Measurements from ENCODE around the gene BAZ1B. TPM values are rescaled to one million over a fixed set of nuclear protein-coding genes. Genes with fewer than 3 reads are reported as not detected.

The BAZ1B gene
- total and polyA plus RNA-seq, 4 donors = 8.6 to 31.3 (median 21.5) TPM

DNA sequence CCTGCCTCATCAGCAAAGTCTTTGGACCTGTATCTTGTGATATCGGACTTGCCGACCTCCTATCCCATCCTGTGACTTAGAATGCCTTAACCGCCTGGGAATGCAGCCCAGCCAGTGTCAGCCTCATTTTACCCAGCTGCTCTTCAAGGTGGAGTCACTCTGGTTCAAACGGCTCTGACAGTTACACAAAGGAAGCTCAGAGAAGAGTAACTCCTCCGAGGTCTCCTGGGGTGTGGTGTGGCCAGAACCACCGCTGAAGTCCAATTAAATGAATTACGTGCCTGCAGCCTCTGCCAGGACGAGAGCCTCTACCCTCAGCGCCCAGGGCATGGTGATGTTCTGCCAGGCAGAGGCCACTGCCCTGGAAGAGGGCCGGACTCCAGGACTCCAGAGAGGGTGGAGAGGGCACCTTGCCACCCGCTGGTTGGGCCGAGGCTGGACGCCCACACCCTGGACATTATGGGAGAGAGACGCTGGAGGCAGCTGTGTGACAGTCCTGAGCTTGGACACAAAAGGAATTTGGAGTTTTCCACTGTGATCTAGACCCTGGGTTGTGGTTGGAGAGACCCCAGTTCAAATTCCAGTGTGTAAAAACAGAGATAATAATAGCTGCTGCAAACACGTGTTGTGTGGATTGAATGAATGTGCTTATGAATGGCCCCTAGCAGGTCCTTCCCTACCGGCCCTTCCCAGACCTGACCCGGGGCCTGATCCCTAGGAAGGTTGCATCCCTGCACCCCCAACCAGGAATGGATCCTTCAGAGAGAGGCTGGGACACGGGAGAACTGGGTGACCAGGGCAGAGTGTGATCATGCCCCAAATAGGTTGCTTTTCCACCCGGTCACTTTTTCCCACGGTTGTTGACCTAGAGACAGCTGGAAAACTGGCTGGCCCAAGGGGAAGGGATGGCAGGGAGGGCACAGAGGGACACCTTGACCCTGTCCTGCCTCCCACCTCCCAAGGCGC, 126.3 kb downstream of the BAZ1B start:
- H3K9me3 ChIP-seq (ENCODE audit: control insufficient read depth in 4 of 4, low read length in 3 of 4) = peaks cover 0 to 2% (median 0%) of the 10 kb centered on the region in 4 donors
- TF ChIP-seq, protein P1, sequence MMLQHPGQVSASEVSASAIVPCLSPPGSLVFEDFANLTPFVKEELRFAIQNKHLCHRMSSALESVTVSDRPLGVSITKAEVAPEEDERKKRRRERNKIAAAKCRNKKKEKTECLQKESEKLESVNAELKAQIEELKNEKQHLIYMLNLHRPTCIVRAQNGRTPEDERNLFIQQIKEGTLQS (IDR thresholded peaks at IDR 0.05) = no peak
- TF ChIP-seq, protein P2, sequence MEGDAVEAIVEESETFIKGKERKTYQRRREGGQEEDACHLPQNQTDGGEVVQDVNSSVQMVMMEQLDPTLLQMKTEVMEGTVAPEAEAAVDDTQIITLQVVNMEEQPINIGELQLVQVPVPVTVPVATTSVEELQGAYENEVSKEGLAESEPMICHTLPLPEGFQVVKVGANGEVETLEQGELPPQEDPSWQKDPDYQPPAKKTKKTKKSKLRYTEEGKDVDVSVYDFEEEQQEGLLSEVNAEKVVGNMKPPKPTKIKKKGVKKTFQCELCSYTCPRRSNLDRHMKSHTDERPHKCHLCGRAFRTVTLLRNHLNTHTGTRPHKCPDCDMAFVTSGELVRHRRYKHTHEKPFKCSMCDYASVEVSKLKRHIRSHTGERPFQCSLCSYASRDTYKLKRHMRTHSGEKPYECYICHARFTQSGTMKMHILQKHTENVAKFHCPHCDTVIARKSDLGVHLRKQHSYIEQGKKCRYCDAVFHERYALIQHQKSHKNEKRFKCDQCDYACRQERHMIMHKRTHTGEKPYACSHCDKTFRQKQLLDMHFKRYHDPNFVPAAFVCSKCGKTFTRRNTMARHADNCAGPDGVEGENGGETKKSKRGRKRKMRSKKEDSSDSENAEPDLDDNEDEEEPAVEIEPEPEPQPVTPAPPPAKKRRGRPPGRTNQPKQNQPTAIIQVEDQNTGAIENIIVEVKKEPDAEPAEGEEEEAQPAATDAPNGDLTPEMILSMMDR (IDR thresholded peaks at IDR 0.05; ENCODE audit: low read depth, low read length, missing input control) = no peak
- no peak for TF ChIP-seq FOXA1 (IDR thresholded peaks at IDR 0.05)
- no peak for TF ChIP-seq RXRA (IDR thresholded peaks at IDR 0.05)
- TF ChIP-seq NR2F2 (IDR thresholded peaks at IDR 0.05) = no peak
- no peak for TF ChIP-seq TAF1 (conservative IDR thresholded peaks at IDR 0.05)
- no peak for TF ChIP-seq HNF4A (conservative IDR thresholded peaks at IDR 0.05)
- no peak for TF ChIP-seq GABPA (IDR thresholded peaks at IDR 0.05 in 1 of 2, conservative IDR thresholded peaks at IDR 0.05 in 1 of 2)
- TF ChIP-seq EGR1 (IDR thresholded peaks at IDR 0.05; ENCODE audit: low read depth in 2 of 2) = no peak
- H3K4me3 ChIP-seq (ENCODE audit: low read depth in 1 of 3, low read length in 3 of 3) = no peak overlapping the region
- no peak for DNase-seq (ENCODE audit: low spot score)
- H3K27me3 ChIP-seq (ENCODE audit: control insufficient read depth in 4 of 4, insufficient read depth in 4 of 4, low read length in 3 of 4) = no peaks in the 10 kb centered on the region
- no peaks in the 10 kb centered on the region for H3K36me3 ChIP-seq (ENCODE audit: control insufficient read depth in 4 of 4, insufficient read depth in 3 of 4, low read depth in 1 of 4, low read length in 3 of 4)
- no peak overlapping the region for H3K27ac ChIP-seq (ENCODE audit: low read depth in 1 of 2, low read length in 2 of 2)
- no peak overlapping the region for H3K9ac ChIP-seq (ENCODE audit: low read depth in 1 of 2, low read length in 2 of 2)
- peaks cover 0 to 2% (median 0%) of the 10 kb centered on the region in 4 donors for H3K4me1 ChIP-seq (ENCODE audit: control insufficient read depth in 4 of 4, insufficient read depth in 4 of 4, low read length in 3 of 4)
- WGBS = 64% methylated on average over 21 of the region's 21 CpGs

DNA sequence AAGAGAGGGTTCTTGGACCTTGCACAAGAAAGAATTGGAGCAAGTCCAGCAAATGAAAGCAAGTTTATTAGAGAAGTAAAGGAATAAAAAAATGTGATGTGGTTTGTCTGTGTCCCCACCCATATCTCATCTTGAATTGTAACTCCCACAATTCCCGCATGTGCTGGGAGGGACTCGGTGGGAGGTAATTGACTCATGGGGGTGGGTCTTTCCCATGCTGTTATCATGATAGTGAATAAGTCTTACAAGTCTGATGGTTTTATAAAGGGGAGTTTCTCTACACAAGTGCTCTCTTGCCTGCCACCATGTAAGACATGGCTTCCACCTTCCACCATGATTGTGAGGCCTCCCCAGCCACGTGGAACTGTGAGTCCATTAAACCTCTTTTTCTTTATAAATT, 127.7 kb downstream of the BAZ1B start:
- no peaks in the 10 kb centered on the region for H3K36me3 ChIP-seq (ENCODE audit: control insufficient read depth in 4 of 4, insufficient read depth in 3 of 4, low read depth in 1 of 4, low read length in 3 of 4)
- H3K4me3 ChIP-seq (ENCODE audit: low read depth in 1 of 3, low read length in 3 of 3) = no peak overlapping the region
- WGBS = 65% methylated on average over 3 of the region's 3 CpGs
- no peak overlapping the region for H3K9ac ChIP-seq (ENCODE audit: low read depth in 1 of 2, low read length in 2 of 2)
- H3K4me1 ChIP-seq (ENCODE audit: control insufficient read depth in 4 of 4, insufficient read depth in 4 of 4, low read length in 3 of 4) = peaks cover 0 to 2% (median 0%) of the 10 kb centered on the region in 4 donors
- no peaks in the 10 kb centered on the region for H3K27me3 ChIP-seq (ENCODE audit: control insufficient read depth in 4 of 4, insufficient read depth in 4 of 4, low read length in 3 of 4)
- H3K27ac ChIP-seq (ENCODE audit: low read depth in 1 of 2, low read length in 2 of 2) = no peak overlapping the region
- H3K9me3 ChIP-seq (ENCODE audit: control insufficient read depth in 4 of 4, low read length in 3 of 4) = peaks cover 0 to 2% (median 1%) of the 10 kb centered on the region in 4 donors
- TF ChIP-seq, protein P1 (IDR thresholded peaks at IDR 0.05) = no peak
- no peak for TF ChIP-seq YY1 (IDR thresholded peaks at IDR 0.05)
- no peak for TF ChIP-seq HNF4A (conservative IDR thresholded peaks at IDR 0.05)
- TF ChIP-seq JUND (IDR thresholded peaks at IDR 0.05) = no peak
- TF ChIP-seq, protein P3, sequence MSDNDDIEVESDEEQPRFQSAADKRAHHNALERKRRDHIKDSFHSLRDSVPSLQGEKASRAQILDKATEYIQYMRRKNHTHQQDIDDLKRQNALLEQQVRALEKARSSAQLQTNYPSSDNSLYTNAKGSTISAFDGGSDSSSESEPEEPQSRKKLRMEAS (IDR thresholded peaks at IDR 0.05) = no peak
- no peak for DNase-seq (ENCODE audit: low spot score)

DNA sequence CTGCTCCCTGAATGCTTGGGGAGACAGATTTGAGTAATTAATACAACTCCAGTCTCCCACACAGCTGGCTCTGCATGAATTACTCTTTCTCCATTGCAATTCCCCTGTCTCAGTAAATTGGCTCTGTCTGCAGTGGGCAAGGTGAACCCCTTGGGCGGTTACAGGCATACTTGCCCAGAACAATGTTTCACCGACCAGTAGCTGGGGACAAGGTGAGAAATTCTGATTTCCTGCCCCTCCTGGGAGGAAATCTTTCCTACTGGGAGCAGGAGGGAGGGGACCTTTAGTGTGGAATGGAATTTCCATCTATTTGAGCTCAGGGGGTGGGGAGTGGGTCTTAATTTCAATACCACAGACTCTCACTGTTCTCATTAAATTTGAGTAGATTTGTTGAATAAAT, 130.7 kb downstream of the BAZ1B start:
- 58% methylated on average over 2 of the region's 2 CpGs for WGBS
- no peak for DNase-seq (ENCODE audit: low spot score)
- Histone ChIP-seq H3K9me3 (ENCODE audit: control insufficient read depth in 4 of 4, low read length in 3 of 4) (peaks cover 4 to 10% (median 8%) of the 10 kb centered on the region in 4 donors), H3K9ac (ENCODE audit: low read depth in 1 of 2, low read length in 2 of 2) (no peak overlapping the region), H3K4me3 (ENCODE audit: low read depth in 1 of 3, low read length in 3 of 3) (no peak overlapping the region), H3K4me1 (ENCODE audit: control insufficient read depth in 4 of 4, insufficient read depth in 4 of 4, low read length in 3 of 4) (peaks cover 0 to 2% (median 0%) of the 10 kb centered on the region in 4 donors), H3K36me3 (ENCODE audit: control insufficient read depth in 4 of 4, insufficient read depth in 3 of 4, low read depth in 1 of 4, low read length in 3 of 4) (no peaks in the 10 kb centered on the region), H3K27ac (ENCODE audit: low read depth in 1 of 2, low read length in 2 of 2) (no peak overlapping the region), H3K27me3 (ENCODE audit: control insufficient read depth in 4 of 4, insufficient read depth in 4 of 4, low read length in 3 of 4) (no peaks in the 10 kb centered on the region)
- no peak for TF ChIP-seq SP1 (IDR thresholded peaks at IDR 0.05)
- TF ChIP-seq JUND (IDR thresholded peaks at IDR 0.05) = no peak
- no peak for TF ChIP-seq RAD21 (IDR thresholded peaks at IDR 0.05)
- TF ChIP-seq, protein P2 (IDR thresholded peaks at IDR 0.05; ENCODE audit: low read depth, low read length, missing input control) = no peak
- TF ChIP-seq, protein P4, sequence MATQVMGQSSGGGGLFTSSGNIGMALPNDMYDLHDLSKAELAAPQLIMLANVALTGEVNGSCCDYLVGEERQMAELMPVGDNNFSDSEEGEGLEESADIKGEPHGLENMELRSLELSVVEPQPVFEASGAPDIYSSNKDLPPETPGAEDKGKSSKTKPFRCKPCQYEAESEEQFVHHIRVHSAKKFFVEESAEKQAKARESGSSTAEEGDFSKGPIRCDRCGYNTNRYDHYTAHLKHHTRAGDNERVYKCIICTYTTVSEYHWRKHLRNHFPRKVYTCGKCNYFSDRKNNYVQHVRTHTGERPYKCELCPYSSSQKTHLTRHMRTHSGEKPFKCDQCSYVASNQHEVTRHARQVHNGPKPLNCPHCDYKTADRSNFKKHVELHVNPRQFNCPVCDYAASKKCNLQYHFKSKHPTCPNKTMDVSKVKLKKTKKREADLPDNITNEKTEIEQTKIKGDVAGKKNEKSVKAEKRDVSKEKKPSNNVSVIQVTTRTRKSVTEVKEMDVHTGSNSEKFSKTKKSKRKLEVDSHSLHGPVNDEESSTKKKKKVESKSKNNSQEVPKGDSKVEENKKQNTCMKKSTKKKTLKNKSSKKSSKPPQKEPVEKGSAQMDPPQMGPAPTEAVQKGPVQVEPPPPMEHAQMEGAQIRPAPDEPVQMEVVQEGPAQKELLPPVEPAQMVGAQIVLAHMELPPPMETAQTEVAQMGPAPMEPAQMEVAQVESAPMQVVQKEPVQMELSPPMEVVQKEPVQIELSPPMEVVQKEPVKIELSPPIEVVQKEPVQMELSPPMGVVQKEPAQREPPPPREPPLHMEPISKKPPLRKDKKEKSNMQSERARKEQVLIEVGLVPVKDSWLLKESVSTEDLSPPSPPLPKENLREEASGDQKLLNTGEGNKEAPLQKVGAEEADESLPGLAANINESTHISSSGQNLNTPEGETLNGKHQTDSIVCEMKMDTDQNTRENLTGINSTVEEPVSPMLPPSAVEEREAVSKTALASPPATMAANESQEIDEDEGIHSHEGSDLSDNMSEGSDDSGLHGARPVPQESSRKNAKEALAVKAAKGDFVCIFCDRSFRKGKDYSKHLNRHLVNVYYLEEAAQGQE (IDR thresholded peaks at IDR 0.05) = no peak
- no peak for TF ChIP-seq EGR1 (IDR thresholded peaks at IDR 0.05; ENCODE audit: low read depth in 2 of 2)

All from liver (tissue), 9 donors.